Muscle of leg (tissue), 11 donors: Measurements from ENCODE around the gene KLHDC7B. TPM values are rescaled to one million over a fixed set of nuclear protein-coding genes. Genes with fewer than 3 reads are reported as not detected.

Experiments
- DNase-seq: peaks from one replicate; pipeline ENCODE4 v3.0.0; 2013
- H3K27ac ChIP-seq: one replicate; pipeline ENCODE4 v1.5.1; 2013; ENCODE audit warnings: mild to moderate bottlenecking, low read length, control low read depth
- H3K27me3 ChIP-seq: one replicate; pipeline ENCODE4 v1.6.1; 2013; ENCODE audit warnings: low read length; ENCODE audit not compliant: control insufficient read depth, insufficient read depth
- H3K36me3 ChIP-seq: one replicate; pipeline ENCODE4 v1.6.1; 2013; ENCODE audit warnings: low read length; ENCODE audit not compliant: control insufficient read depth, insufficient read depth
- H3K4me1 ChIP-seq: one replicate; pipeline ENCODE4 v1.6.1; 2013; ENCODE audit warnings: low read length; ENCODE audit not compliant: control insufficient read depth, insufficient read depth
- H3K4me3 ChIP-seq: one replicate; pipeline ENCODE4 v1.5.1; 2013; ENCODE audit warnings: low read length, control low read depth
- H3K9me3 ChIP-seq: replicated peaks from 2 replicates; pipeline ENCODE4 v1.6.1; 2013; ENCODE audit warnings: low read depth, low read length; ENCODE audit not compliant: control insufficient read depth
- WGBS: methylation state at CpG from one replicate; pipeline ENCODE4 v1.1.5; 2013; ENCODE audit warnings: missing lambda C conversion rate; ENCODE audit not compliant: insufficient coverage; 5-methylcytosine and 5-hydroxymethylcytosine counted together
- polyA plus RNA-seq, 8 donors: library from polyadenylated mRNA; unstranded; fragments of 120-200 nt; gene quantifications; one replicate each; pipeline versions ENCODE4 v1.2.1 to v1.2.3, GENCODE V29; 2013; ENCODE audit warnings: inconsistent platforms in 1 of 8, low replicate concordance in 1 of 8; ENCODE audit not compliant: insufficient read length in 8 of 8, insufficient read depth in 1 of 8
- total RNA-seq: library from RNA; stranded (reverse); fragments of 120-200 nt; gene quantifications from one replicate; pipeline ENCODE4 v1.2.4, GENCODE V29; 2013

Gene KLHDC7B
- total and polyA plus RNA-seq, 9 donors = 0.03 to 0.35 (median 0.07) TPM; not detected in 5

DNA sequence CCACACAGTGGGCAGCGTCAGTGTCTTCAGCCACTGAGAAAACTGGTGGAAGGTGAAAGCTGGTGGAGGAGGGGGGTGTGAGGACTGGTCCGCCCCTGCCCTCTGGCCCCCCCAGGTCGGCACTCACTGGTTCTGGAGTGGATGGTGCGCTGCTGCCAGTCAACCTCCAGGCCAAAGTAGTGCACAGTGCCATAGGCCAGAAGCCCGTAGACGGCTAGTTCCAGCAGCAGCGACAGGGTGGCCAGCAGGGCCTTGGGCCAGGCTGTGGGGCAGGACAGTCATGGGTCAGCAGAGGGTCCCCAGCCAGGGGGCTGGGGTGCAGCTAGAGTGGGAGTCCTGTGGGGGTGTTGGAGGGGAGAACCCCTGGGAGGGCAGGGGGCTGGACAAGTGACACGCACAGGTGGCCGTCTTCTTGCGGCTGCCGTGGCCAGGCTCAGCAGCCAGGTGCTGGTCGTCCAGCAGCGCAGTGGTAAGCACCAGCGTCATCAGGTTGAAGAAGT, 40.4 kb upstream of the KLHDC7B start:
- no peaks in the 10 kb centered on the region for H3K9me3 ChIP-seq

GRCh38 chr22:50505776-50506610, 39.7 kb upstream of the KLHDC7B start:
- peaks cover 25% of the 10 kb centered on the region for H3K4me1 ChIP-seq
- peak overlapping the region; percentile 83 for H3K4me3 ChIP-seq
- 83% methylated on average over 30 of the region's 41 CpGs for WGBS
- peaks cover 30% of the 10 kb centered on the region for H3K36me3 ChIP-seq
- no peak for DNase-seq
- no peaks in the 10 kb centered on the region for H3K27me3 ChIP-seq
- no peaks in the 10 kb centered on the region for H3K9me3 ChIP-seq
- H3K27ac ChIP-seq = no peak overlapping the region

More for the DNA sequence above, 40.4 kb upstream of the KLHDC7B start:
- no peak overlapping the region for H3K4me3 ChIP-seq
- WGBS = 88% methylated on average over 13 of the region's 14 CpGs
- no peak for DNase-seq
- H3K27me3 ChIP-seq = no peaks in the 10 kb centered on the region
- peaks cover 25% of the 10 kb centered on the region for H3K4me1 ChIP-seq
- H3K27ac ChIP-seq = no peak overlapping the region
- peaks cover 30% of the 10 kb centered on the region for H3K36me3 ChIP-seq

DNA sequence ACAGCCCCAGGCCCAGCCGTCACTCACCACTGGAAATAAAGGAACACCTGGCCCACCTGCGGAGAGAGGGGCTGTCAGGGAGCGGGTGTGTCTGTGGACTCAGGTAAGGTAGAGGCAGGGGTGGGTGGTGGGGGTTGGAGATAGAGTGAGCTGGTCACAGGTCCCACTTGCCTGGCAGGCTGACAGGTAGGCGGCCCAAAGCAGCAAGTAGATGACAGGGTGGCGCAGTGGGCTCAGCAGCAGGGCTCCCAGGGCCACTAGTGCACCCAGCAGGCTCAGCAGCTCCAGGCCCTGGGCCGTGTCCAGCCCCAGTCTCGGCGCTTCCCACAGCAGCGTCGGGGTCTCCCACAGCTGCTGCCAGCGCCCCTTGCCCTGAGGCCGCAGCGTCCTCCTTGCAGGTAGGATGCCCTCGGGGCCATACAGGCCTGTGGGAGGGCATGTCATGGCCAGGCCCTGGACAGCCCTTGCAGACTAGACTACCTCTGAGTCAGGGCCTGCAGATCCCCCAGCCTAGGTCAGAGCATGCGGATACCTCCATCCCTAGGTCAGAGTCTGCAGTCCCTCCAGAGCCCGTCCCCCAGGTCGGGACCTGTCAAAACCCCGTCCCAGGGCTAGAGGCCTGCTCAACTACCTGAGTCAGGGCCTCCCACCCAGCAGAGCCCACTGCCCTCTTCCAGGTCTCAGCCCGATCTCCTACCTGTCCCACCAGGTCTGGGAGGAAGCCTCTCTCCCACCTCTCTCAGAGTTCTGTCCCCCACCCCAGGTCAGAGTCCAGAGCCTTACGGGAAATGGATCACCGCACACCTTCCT, 38.9 kb upstream of the KLHDC7B start:
- peaks cover 30% of the 10 kb centered on the region for H3K36me3 ChIP-seq
- peak overlapping the region; percentile 78 for H3K27ac ChIP-seq
- no peaks in the 10 kb centered on the region for H3K9me3 ChIP-seq
- 14% methylated on average over 20 of the region's 21 CpGs for WGBS
- DNase-seq = peak; percentile 42
- no peaks in the 10 kb centered on the region for H3K27me3 ChIP-seq
- peak overlapping the region; percentile 83 for H3K4me3 ChIP-seq
- H3K4me1 ChIP-seq = peaks cover 25% of the 10 kb centered on the region

DNA sequence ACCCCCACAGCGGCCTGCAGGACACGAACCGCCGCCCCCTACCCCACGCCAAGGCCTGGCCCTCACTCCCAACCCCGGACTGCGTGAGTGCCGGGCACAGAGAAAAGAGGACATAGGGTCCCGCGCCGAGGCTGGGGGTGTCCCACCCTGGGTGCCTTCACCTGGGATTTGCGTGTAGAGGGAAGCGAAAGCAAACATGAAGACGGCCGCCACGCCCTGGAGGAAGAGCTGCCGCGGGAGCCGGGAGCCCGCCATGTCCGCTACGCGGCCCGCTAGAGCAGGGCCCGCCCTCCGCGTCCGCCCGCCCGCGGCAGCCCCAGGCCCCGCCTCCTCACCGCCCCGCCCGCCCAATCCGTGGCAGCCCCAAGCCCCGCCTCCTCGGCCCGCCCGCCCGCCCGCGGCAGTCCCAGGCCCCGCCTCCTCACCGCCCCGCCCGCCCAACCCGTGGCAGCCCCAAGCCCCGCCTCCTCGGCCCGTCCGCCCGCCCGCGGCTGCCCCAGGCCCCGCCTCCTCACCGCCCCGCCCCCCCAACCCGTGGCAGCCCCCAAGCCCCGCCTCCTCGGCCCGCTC, 38.2 kb upstream of the KLHDC7B start, which contains the start of gene LMF2:
Gene LMF2 (minus strand): TSS at position 282 of the 570 bp plus-strand sequence. CDS start 27 bp downstream, at position 255.
- peak within 1 kb of the TSS; percentile 83 for H3K4me3 ChIP-seq
- no peaks in the 10 kb centered on the region for H3K9me3 ChIP-seq
- peaks cover 25% of the 10 kb centered on the region for H3K4me1 ChIP-seq
- H3K36me3 ChIP-seq = peaks cover 30% of the 10 kb centered on the region
- H3K27me3 ChIP-seq = no peaks in the 10 kb centered on the region
- no peak for DNase-seq
- peak within 1 kb of the TSS; percentile 96 for H3K27ac ChIP-seq
- 0% methylated on average over 20 of the region's 62 CpGs for WGBS

GRCh38 chr22:50507991-50508884, 37.5 kb upstream of the KLHDC7B start, which contains the start of gene NCAPH2:
Gene NCAPH2, plus strand, starts transcription at chr22:50508224. Its CDS starts 114 bp downstream, at chr22:50508338.
- 1% methylated on average over 47 of the region's 76 CpGs for WGBS
- Histone ChIP-seq H3K27ac (peak within 1 kb of the TSS; percentile 96), H3K9me3 (no peaks in the 10 kb centered on the region), H3K36me3 (peaks cover 32% of the 10 kb centered on the region), H3K4me1 (peaks cover 25% of the 10 kb centered on the region), H3K4me3 (peak within 1 kb of the TSS; percentile 83), H3K27me3 (no peaks in the 10 kb centered on the region)
- peak; percentile 99 for DNase-seq

DNA sequence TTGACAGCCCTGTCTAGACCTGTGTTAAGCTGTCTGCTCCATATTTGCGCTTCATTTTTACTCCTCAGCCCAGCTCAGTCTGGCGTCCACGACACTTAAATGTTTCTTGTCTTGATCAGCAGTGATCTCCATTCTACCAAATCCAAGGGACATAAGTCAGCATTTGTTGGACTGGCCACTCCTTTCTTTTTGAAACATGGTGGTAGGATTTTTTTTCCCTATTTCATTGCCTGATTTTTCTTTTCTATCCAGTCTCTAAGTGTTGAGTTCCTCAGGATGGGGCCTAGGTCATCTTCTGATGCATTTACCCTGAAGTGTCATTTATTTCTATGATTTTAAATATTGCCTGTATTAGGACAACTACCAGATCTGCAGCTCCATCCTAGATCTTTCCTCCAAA, 36.8 kb upstream of the KLHDC7B start:
- WGBS = 0% methylated on average over 1 of the region's 3 CpGs
- DNase-seq = no peak
- H3K9me3 ChIP-seq = no peaks in the 10 kb centered on the region
- H3K4me1 ChIP-seq = peaks cover 25% of the 10 kb centered on the region
- peak overlapping the region; percentile 96 for H3K27ac ChIP-seq
- peaks cover 32% of the 10 kb centered on the region for H3K36me3 ChIP-seq
- peak overlapping the region; percentile 79 for H3K4me3 ChIP-seq
- H3K27me3 ChIP-seq = no peaks in the 10 kb centered on the region

- peaks cover 38% of the 10 kb centered on the region for H3K36me3 ChIP-seq
- H3K27ac ChIP-seq = no peak overlapping the region
- DNase-seq = no peak
- no peaks in the 10 kb centered on the region for H3K27me3 ChIP-seq
- H3K4me3 ChIP-seq = no peak overlapping the region
- no peaks in the 10 kb centered on the region for H3K9me3 ChIP-seq
- 92% methylated on average over 14 of the region's 15 CpGs for WGBS
- H3K4me1 ChIP-seq = peaks cover 10% of the 10 kb centered on the region
These were observed 32.5 kb upstream of the KLHDC7B start for GRCh38 chr22:50513175-50513574.

- no peak overlapping the region for H3K4me3 ChIP-seq
- no peaks in the 10 kb centered on the region for H3K27me3 ChIP-seq
- peaks cover 55% of the 10 kb centered on the region for H3K36me3 ChIP-seq
- H3K9me3 ChIP-seq = no peaks in the 10 kb centered on the region
- WGBS = 82% methylated on average over 7 of the region's 8 CpGs
- no peak for DNase-seq
- H3K4me1 ChIP-seq = no peaks in the 10 kb centered on the region
- H3K27ac ChIP-seq = no peak overlapping the region
These were observed 29.6 kb upstream of the KLHDC7B start for GRCh38 chr22:50516068-50516467.

DNA sequence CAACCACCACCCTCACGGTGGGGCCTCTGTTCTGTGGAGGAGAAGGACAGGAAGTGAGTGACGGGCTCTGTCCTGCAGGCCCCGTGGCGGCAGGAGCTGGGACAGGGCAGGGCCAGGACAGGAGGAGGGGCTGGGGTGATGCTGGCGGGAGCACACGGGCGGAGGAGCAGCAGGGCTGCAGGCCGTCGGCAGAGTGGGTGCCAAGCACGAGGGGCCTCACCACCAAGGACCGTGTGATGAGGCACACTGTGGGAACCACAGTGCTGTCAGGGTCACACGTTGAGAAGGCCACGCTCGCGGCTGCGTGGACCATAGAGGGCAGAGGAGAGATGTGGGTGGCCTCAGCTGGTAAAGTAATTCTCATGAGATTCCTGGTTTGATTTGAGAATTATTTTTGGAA, 28.8 kb upstream of the KLHDC7B start:
- 86% methylated on average over 15 of the region's 16 CpGs for WGBS
- H3K27me3 ChIP-seq = no peaks in the 10 kb centered on the region
- no peaks in the 10 kb centered on the region for H3K4me1 ChIP-seq
- peaks cover 62% of the 10 kb centered on the region for H3K36me3 ChIP-seq
- H3K27ac ChIP-seq = no peak overlapping the region
- DNase-seq = no peak
- H3K4me3 ChIP-seq = no peak overlapping the region
- H3K9me3 ChIP-seq = no peaks in the 10 kb centered on the region
